ENCODE results near the gene MRTFB.

DNA sequence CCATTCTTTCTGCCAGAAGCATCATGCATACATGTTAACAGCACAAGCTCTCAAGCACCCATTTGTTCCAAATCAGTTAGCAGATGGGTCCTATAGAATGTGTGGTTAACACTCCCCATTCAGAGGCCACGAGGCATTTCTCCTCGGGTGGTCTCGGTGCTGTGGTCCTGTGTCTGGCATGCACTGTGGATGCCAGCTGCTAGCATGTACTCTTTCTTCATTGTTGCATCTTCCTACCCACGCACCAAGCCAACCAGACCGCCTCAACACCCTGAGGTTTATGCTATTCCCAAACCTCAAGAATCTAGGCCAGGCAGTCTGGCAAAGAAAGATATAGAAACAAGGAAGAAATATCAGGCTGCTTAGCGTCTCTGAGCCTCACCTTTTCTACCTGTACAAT lies 27.8 kb upstream of the MRTFB start:
- TF ChIP-seq, protein P1, sequence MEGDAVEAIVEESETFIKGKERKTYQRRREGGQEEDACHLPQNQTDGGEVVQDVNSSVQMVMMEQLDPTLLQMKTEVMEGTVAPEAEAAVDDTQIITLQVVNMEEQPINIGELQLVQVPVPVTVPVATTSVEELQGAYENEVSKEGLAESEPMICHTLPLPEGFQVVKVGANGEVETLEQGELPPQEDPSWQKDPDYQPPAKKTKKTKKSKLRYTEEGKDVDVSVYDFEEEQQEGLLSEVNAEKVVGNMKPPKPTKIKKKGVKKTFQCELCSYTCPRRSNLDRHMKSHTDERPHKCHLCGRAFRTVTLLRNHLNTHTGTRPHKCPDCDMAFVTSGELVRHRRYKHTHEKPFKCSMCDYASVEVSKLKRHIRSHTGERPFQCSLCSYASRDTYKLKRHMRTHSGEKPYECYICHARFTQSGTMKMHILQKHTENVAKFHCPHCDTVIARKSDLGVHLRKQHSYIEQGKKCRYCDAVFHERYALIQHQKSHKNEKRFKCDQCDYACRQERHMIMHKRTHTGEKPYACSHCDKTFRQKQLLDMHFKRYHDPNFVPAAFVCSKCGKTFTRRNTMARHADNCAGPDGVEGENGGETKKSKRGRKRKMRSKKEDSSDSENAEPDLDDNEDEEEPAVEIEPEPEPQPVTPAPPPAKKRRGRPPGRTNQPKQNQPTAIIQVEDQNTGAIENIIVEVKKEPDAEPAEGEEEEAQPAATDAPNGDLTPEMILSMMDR (IDR thresholded peaks at IDR 0.05; ENCODE audit: low read depth, low read length) = no peak
- TF ChIP-seq EZH2phosphoT487 (IDR thresholded peaks at IDR 0.05; ENCODE audit: low read depth) = no peak
